AG09309 (cell line): ENCODE data around the gene ITGB6.
A peak's percentile ranks its signal among the peaks of the same experiment; 100 is the strongest.

Source experiments
- DNase-seq: peaks from one replicate; pipeline ENCODE4 v3.0.0-alpha.2; 2010; ENCODE audit warnings: low read depth
- H3K4me3 ChIP-seq: 2 replicates; pipeline ENCODE4 v1.5.1; 2011; ENCODE audit warnings: mild to moderate bottlenecking, low read depth, low read length, moderate library complexity; ENCODE audit not compliant: control insufficient read depth
- TF ChIP-seq, protein P1 (sequence below): IDR thresholded peaks from 2 replicates; pipeline ENCODE4 v1.5.1; 2011; ENCODE audit warnings: mild to moderate bottlenecking, low read depth, low read length, inconsistent platforms; ENCODE audit not compliant: insufficient read depth, control insufficient read depth; ENCODE audit errors: missing control alignments

ITGB6 gene

DNA sequence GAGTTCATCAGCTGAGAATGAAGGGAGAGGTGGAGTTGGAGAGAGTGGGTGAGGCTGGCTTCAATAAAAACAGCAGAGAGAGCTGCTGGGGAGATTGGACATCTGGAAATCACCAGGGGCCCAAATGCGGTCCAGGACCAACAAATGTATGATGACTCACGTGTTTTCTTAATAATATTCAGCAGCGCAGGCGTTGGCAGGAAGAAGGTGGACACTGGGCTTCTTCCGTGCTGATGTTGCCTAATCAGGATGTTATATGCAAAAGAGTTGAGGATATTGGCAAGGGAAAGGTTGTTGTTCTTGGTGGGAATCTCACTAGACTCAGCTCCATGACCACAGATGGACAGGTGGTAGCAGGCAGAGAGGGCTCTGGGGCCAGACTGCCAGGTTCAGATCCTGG, 124.9 kb downstream of the ITGB6 start:
- DNase-seq: peak; percentile 91
- TF ChIP-seq, protein P1, sequence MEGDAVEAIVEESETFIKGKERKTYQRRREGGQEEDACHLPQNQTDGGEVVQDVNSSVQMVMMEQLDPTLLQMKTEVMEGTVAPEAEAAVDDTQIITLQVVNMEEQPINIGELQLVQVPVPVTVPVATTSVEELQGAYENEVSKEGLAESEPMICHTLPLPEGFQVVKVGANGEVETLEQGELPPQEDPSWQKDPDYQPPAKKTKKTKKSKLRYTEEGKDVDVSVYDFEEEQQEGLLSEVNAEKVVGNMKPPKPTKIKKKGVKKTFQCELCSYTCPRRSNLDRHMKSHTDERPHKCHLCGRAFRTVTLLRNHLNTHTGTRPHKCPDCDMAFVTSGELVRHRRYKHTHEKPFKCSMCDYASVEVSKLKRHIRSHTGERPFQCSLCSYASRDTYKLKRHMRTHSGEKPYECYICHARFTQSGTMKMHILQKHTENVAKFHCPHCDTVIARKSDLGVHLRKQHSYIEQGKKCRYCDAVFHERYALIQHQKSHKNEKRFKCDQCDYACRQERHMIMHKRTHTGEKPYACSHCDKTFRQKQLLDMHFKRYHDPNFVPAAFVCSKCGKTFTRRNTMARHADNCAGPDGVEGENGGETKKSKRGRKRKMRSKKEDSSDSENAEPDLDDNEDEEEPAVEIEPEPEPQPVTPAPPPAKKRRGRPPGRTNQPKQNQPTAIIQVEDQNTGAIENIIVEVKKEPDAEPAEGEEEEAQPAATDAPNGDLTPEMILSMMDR: no peak
- H3K4me3 ChIP-seq: no peak overlapping the region

DNA sequence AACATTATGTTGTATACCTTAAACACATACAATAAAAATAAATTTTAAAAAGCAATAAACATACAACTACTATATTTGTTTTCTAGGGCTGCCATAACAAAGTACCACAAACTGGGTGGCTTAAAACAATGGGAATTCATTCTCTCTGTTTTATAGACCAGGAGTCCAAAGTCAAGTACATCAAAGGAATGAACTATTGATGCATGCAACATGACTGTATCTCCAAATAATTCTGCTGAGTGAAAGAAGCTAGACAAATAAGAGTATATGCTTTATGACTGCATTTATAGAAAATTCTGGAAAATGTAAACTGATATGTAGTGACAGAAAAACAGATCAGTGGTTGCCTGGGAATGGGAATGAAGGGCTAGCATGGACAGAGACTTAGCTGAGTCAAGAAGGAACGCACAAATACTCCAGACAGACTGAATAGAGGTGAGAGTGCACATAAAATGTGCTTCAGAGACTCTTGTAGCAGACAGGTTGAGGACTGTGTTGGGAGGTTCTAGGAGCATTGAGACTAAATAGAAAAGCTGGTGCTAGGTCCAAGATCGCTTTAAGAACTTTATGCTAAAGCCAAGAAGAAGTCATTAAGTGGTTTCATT, 126.7 kb downstream of the ITGB6 start:
- no peak overlapping the region for H3K4me3 ChIP-seq
- TF ChIP-seq, protein P1: no peak
- DNase-seq: no peak

DNA sequence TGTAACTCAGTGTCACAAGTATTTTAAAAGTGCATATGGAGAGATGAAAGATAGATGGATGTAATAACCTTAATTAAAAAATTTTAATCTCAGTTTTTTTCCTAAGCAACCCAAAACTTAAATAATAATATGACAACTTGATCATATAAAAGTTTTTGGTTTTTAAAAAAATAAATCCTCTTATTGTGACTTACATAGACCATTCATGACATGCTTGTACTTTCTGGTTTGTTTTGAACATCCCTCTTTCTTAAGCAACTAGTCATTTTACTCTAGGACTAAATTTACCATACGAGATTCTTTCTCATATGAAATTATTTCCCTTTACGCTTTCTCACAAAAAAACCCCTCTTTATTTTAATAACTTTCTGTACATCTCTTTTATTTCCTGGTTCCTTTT, 131.2 kb downstream of the ITGB6 start:
- TF ChIP-seq, protein P1: no peak
- DNase-seq: no peak
- no peak overlapping the region for H3K4me3 ChIP-seq

DNA sequence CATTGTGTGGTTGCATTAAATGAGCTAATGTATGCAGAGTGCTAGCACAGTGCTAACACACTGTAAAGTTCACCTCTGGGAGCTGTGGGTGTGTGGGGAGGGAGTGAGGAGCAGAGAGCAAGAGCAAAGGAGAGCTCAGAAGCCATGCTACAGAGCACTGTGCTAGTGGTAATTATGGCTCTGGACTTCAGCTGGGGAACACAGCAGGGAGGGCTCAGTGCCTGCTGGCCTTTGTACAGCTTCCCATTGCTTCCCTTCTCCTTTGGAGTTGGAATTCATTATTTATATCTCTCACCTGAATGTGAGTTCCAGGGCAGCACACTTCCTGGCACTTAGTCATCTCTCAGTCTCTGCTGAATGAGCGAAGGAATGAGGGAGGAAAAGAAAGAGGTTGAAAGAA, 135.2 kb downstream of the ITGB6 start:
- DNase-seq: no peak
- TF ChIP-seq, protein P1: no peak
- H3K4me3 ChIP-seq: no peak overlapping the region

DNA sequence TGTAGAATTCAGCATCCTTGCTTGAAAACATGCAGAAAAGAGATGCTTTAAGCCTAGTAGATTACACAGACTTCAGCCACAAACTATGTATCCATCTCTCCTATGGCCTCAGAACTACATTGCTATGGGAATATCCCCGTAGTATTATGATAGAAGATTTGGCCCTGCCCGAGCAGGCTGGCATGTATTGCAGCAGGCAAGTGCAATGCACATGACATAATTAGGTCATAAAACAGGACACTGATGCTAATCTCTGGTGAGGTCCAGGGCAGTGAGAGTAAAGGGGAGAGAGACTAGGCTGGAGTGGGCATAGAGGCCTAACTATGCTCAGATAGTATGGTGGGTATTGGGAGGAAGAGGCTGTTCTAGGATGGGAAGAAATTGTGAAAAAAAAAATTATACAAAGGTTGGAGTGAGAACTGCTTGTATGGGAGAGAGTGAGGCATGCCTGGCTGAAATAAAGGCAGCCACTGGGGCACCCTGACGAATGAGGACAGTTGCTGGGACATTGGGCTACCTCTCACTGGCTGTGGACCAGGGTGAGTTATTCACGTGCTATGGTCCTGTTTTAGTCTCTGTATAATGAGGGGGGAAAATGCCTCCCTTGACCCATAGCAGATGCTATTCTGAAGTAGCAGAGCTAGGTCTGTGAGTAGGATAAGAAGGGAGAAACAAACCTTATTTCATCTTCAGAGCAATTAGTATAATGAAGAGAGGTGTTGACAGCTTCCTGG, 136.0 kb downstream of the ITGB6 start:
- no peak for DNase-seq
- TF ChIP-seq, protein P1: no peak

DNA sequence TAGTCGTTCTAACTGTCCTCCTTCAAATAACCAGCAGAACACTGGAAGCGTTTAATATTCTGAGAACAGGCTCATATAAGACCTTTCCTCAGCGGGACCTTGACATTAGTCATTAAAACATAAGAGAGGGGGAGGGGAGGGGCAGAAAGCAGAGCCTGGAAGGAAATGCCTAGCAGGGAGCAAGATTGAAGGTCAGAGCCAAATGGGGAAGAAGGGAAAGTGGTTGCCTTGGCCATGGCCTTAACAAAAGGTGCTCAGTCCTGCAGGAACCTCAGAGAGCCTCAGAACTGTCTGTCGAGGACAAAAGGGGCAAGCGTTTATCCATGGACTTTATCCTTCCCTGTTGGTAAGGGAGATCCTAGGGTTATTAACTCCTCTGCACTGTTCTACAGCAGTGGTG, 136.8 kb downstream of the ITGB6 start:
- TF ChIP-seq, protein P1: no peak
- H3K4me3 ChIP-seq: no peak overlapping the region; the same call in 1 of the 2 replicates
- DNase-seq: no peak

More for the DNA sequence above, 136.0 kb downstream of the ITGB6 start:
- no peak overlapping the region for H3K4me3 ChIP-seq
